ENCODE data around the gene PSMD5. TPM values are rescaled to one million over a fixed set of nuclear protein-coding genes. Genes with fewer than 3 reads are reported as not detected.

The PSMD5 gene
- total RNA-seq, 1 experiment from 2014 or later = 64.9 TPM

GRCh38 chr9:120886490-120886967, 43.8 kb upstream of the PSMD5 start:
- no peaks in the 10 kb centered on the region for H3K4me1 ChIP-seq (ENCODE audit: insufficient read depth, low read length, poor library complexity, severe bottlenecking)
- no peak for DNase-seq (ENCODE audit: low spot score)
- CTCF ChIA-PET = no interaction called here
- BruUV-seq (replicated peaks) = no TSS peak
- no peaks in the 10 kb centered on the region for H3K9me3 ChIP-seq (ENCODE audit: low read depth, low read length, poor library complexity, severe bottlenecking)
- POLR2A ChIA-PET (ENCODE audit: low non-redundant PET) = no interaction called here
- no peaks in the 10 kb centered on the region for H3K27me3 ChIP-seq (replicated peaks; ENCODE audit: insufficient read depth, low read depth, low read length, poor library complexity)
- no peak overlapping the region for H3K4me3 ChIP-seq (ENCODE audit: low read depth, low read length, poor library complexity, severe bottlenecking)
- no peaks in the 10 kb centered on the region for H3K36me3 ChIP-seq (ENCODE audit: insufficient read depth, low read length, poor library complexity, severe bottlenecking)
- TF ChIP-seq CTCF (conservative IDR thresholded peaks at IDR 0.05; ENCODE audit: low read depth, low read length) (no peak), EZH2 (IDR thresholded peaks at IDR 0.05; ENCODE audit: borderline replicate concordance, low read depth, low read length, poor library complexity, severe bottlenecking) (no peak)
- no peak overlapping the region for H3K27ac ChIP-seq (ENCODE audit: low read depth, low read length, poor library complexity, severe bottlenecking)
- intact Hi-C loops (cut with micrococcal nuclease; ENCODE audit: unreplicated experiment) = no loop called here

GRCh38 chr9:120885958-120886357, 43.2 kb upstream of the PSMD5 start:
- TF ChIP-seq CTCF (conservative IDR thresholded peaks at IDR 0.05; ENCODE audit: low read depth, low read length) (no peak), EZH2 (IDR thresholded peaks at IDR 0.05; ENCODE audit: borderline replicate concordance, low read depth, low read length, poor library complexity, severe bottlenecking) (no peak)
- Histone ChIP-seq H3K4me1 (ENCODE audit: insufficient read depth, low read length, poor library complexity, severe bottlenecking) (no peaks in the 10 kb centered on the region), H3K4me3 (ENCODE audit: low read depth, low read length, poor library complexity, severe bottlenecking) (no peak overlapping the region), H3K27ac (ENCODE audit: low read depth, low read length, poor library complexity, severe bottlenecking) (no peak overlapping the region), H3K36me3 (ENCODE audit: insufficient read depth, low read length, poor library complexity, severe bottlenecking) (no peaks in the 10 kb centered on the region), H3K9me3 (ENCODE audit: low read depth, low read length, poor library complexity, severe bottlenecking) (no peaks in the 10 kb centered on the region), H3K27me3 (replicated peaks; ENCODE audit: insufficient read depth, low read depth, low read length, poor library complexity) (no peaks in the 10 kb centered on the region)
- intact Hi-C loops (cut with micrococcal nuclease; ENCODE audit: unreplicated experiment) = no loop called here
- ChIA-PET CTCF (no interaction called here), POLR2A (ENCODE audit: low non-redundant PET) (no interaction called here)
- BruUV-seq (replicated peaks) = no TSS peak
- no peak for DNase-seq (ENCODE audit: low spot score)

GRCh38 chr9:120885457-120885856, 42.7 kb upstream of the PSMD5 start:
- intact Hi-C loops (cut with micrococcal nuclease; ENCODE audit: unreplicated experiment) = no loop called here
- Histone ChIP-seq H3K27ac (ENCODE audit: low read depth, low read length, poor library complexity, severe bottlenecking) (no peak overlapping the region), H3K36me3 (ENCODE audit: insufficient read depth, low read length, poor library complexity, severe bottlenecking) (no peaks in the 10 kb centered on the region), H3K9me3 (ENCODE audit: low read depth, low read length, poor library complexity, severe bottlenecking) (no peaks in the 10 kb centered on the region), H3K4me1 (ENCODE audit: insufficient read depth, low read length, poor library complexity, severe bottlenecking) (no peaks in the 10 kb centered on the region), H3K4me3 (ENCODE audit: low read depth, low read length, poor library complexity, severe bottlenecking) (no peak overlapping the region), H3K27me3 (replicated peaks; ENCODE audit: insufficient read depth, low read depth, low read length, poor library complexity) (no peaks in the 10 kb centered on the region)
- CTCF ChIA-PET = no interaction called here
- BruUV-seq (replicated peaks) = no TSS peak
- no peak for DNase-seq (ENCODE audit: low spot score)
- no peak for TF ChIP-seq CTCF (conservative IDR thresholded peaks at IDR 0.05; ENCODE audit: low read depth, low read length)
- no peak for TF ChIP-seq EZH2 (IDR thresholded peaks at IDR 0.05; ENCODE audit: borderline replicate concordance, low read depth, low read length, poor library complexity, severe bottlenecking)
- POLR2A ChIA-PET (ENCODE audit: low non-redundant PET) = no interaction called here

Data from A673 (cell line).